C1 segment of cervical spinal cord (tissue), 14 donors: Measurements from ENCODE around the gene ABCC11.

Source experiments
- DNase-seq, 14 donors: peaks; one replicate each; lab custom pipeline; 2025; lab: John Stamatoyannopoulos, UW

Gene ABCC11

GRCh38 chr16:48133455-48134211 lies 113.7 kb downstream of the ABCC11 start:
- peak in 1 of 14 donors; percentile 80 for DNase-seq

- DNase-seq = no peak
These were observed 114.6 kb downstream of the ABCC11 start for GRCh38 chr16:48132696-48133095.

- no peak for DNase-seq
These were observed 116.0 kb downstream of the ABCC11 start for GRCh38 chr16:48131201-48131935.

- DNase-seq = no peak
These were observed 117.4 kb downstream of the ABCC11 start for GRCh38 chr16:48129926-48130325.

- DNase-seq = no peak
These were observed 118.6 kb downstream of the ABCC11 start for GRCh38 chr16:48128769-48129168.

- DNase-seq = peak in 1 of 14 donors; percentile 39
These were observed 120.3 kb downstream of the ABCC11 start for GRCh38 chr16:48126801-48127644.

GRCh38 chr16:48125888-48126287 lies 121.5 kb downstream of the ABCC11 start:
- no peak for DNase-seq

GRCh38 chr16:48124266-48124665 lies 123.1 kb downstream of the ABCC11 start:
- no peak for DNase-seq

GRCh38 chr16:48123104-48123788 lies 124.1 kb downstream of the ABCC11 start:
- DNase-seq = peak in 3 of 14 donors; percentile 19 to 58 (median 22)

GRCh38 chr16:48121276-48121675 lies 126.1 kb downstream of the ABCC11 start:
- peak in 1 of 14 donors; percentile 55 for DNase-seq

- no peak for DNase-seq
These were observed 128.5 kb downstream of the ABCC11 start for GRCh38 chr16:48118841-48119240.

GRCh38 chr16:48117217-48118105 lies 129.9 kb downstream of the ABCC11 start:
- peak in 4 of 14 donors; percentile 9 to 27 (median 18) for DNase-seq
